Endodermal cell (in vitro differentiated cells): Measurements from ENCODE around the gene KIAA1210. TPM values are rescaled to one million over a fixed set of nuclear protein-coding genes. Genes with fewer than 3 reads are reported as not detected.

Experiments used
- DNase-seq: peaks from one replicate; pipeline ENCODE4 v3.0.0-alpha.2; 2017
- H3K27ac ChIP-seq: 2 replicates; pipeline ENCODE4 v1.5.1; 2013; ENCODE audit warnings: mild to moderate bottlenecking, low read depth, low read length, moderate library complexity
- H3K27me3 ChIP-seq: 2 replicates; pipeline ENCODE4 v1.6.1; 2013; ENCODE audit warnings: mild to moderate bottlenecking, low read length, moderate library complexity; ENCODE audit not compliant: insufficient read depth, control insufficient read depth, poor library complexity, severe bottlenecking
- H3K36me3 ChIP-seq: 2 replicates; pipeline ENCODE4 v1.7.0; 2013; ENCODE audit warnings: mild to moderate bottlenecking, low read length, moderate library complexity; ENCODE audit not compliant: control insufficient read depth, insufficient read depth
- H3K4me1 ChIP-seq: one replicate; pipeline ENCODE4 v1.7.0; 2013; ENCODE audit warnings: low read length; ENCODE audit not compliant: control insufficient read depth, insufficient read depth
- H3K4me3 ChIP-seq: 2 replicates; pipeline ENCODE4 v1.5.1; 2013; ENCODE audit warnings: mild to moderate bottlenecking, low read length, moderate library complexity
- H3K9ac ChIP-seq: 2 replicates; pipeline ENCODE4 v1.6.1; 2013; ENCODE audit warnings: mild to moderate bottlenecking, low read length, moderate library complexity; ENCODE audit not compliant: poor library complexity, severe bottlenecking; ENCODE audit errors: extremely low read depth
- H3K9me3 ChIP-seq: 2 replicates; pipeline ENCODE4 v1.6.1; 2013; ENCODE audit warnings: mild to moderate bottlenecking, low read length, moderate library complexity; ENCODE audit not compliant: control insufficient read depth
- H3K27ac Mint-ChIP-seq: 2 replicates; pipeline ENCODE4 v1.8.0; 2020; ENCODE audit warnings: mixed read lengths
- H3K27me3 Mint-ChIP-seq: 2 replicates; pipeline ENCODE4 v1.8.0; 2021; ENCODE audit warnings: mild to moderate bottlenecking, mixed read lengths; ENCODE audit not compliant: insufficient read depth
- H3K36me3 Mint-ChIP-seq: 2 replicates; pipeline ENCODE4 v1.8.0; 2020; ENCODE audit warnings: low read depth, mixed read lengths
- H3K4me1 Mint-ChIP-seq: 2 replicates; pipeline ENCODE4 v1.8.0; 2020; ENCODE audit warnings: mixed read lengths
- H3K4me3 Mint-ChIP-seq: 2 replicates; pipeline ENCODE4 v1.8.0; 2020; ENCODE audit warnings: mild to moderate bottlenecking, moderate library complexity, mixed read lengths
- H3K9me3 Mint-ChIP-seq: 2 replicates; pipeline ENCODE4 v1.8.0; 2020; ENCODE audit warnings: mild to moderate bottlenecking, mixed read lengths
- CTCF ChIP-seq: fragments of 200-600 bp; sonication (generic); conservative IDR thresholded peaks from 2 replicates; pipeline ENCODE4 v1.5.0; 2021; ENCODE audit warnings: antibody characterized with exemption, mild to moderate bottlenecking
- WGBS, 2 experiments: methylation state at CpG; one replicate each; pipeline versions ENCODE4 v1.1.5 to v1.1.7; 2013; ENCODE audit warnings: missing lambda C conversion rate in 2 of 2, mixed read lengths in 1 of 2; ENCODE audit not compliant: insufficient coverage in 1 of 2, insufficient read length in 1 of 2; 5-methylcytosine and 5-hydroxymethylcytosine counted together
- total RNA-seq, 2 donors: library from RNA; stranded (reverse); fragmentation: NEBNext Ultra II Directional in 1 of 2; extraction: Animal tissue kit (Norgen Biotek cat#: 25700) in 1 of 2; gene quantifications; 2 replicates in 1 of 2; 3 replicates in 1 of 2; pipeline ENCODE4 v1.2.1, GENCODE V29; 2021

KIAA1210 gene
- total RNA-seq, 2 donors from 2014 or later, result not detected

GRCh38 chrX:119168104-119168503 lies 40.5 kb upstream of the KIAA1210 start:
- Mint-ChIP-seq H3K27me3 (no peaks in the 10 kb centered on the region), H3K9me3 (peaks cover 56% of the 10 kb centered on the region), H3K27ac (no peak overlapping the region), H3K36me3 (no peaks in the 10 kb centered on the region), H3K4me3 (no peak overlapping the region), H3K4me1 (no peaks in the 10 kb centered on the region)
- Histone ChIP-seq H3K9me3 (no peaks in the 10 kb centered on the region), H3K4me1 (no peaks in the 10 kb centered on the region), H3K36me3 (no peaks in the 10 kb centered on the region), H3K9ac (no peak overlapping the region), H3K4me3 (no peak overlapping the region), H3K27ac (no peak overlapping the region), H3K27me3 (no peaks in the 10 kb centered on the region)
- no peak for TF ChIP-seq CTCF
- 0 to 45% methylated on average over 1 to 2 of the region's 2 CpGs for WGBS, 2 experiments
- no peak for DNase-seq

GRCh38 chrX:119158226-119158625 lies 30.6 kb upstream of the KIAA1210 start:
- no peaks in the 10 kb centered on the region for H3K9me3 ChIP-seq
- H3K27me3 ChIP-seq, result no peaks in the 10 kb centered on the region
- DNase-seq, result no peak
- Mint-ChIP-seq H3K27me3 (peaks cover 4% of the 10 kb centered on the region), H3K4me1 (no peaks in the 10 kb centered on the region), H3K27ac (no peak overlapping the region), H3K4me3 (no peak overlapping the region), H3K9me3 (peaks cover 48% of the 10 kb centered on the region), H3K36me3 (no peaks in the 10 kb centered on the region)
- no peak overlapping the region for H3K27ac ChIP-seq
- no peaks in the 10 kb centered on the region for H3K4me1 ChIP-seq
- 90% methylated on average over 2 of the region's 3 CpGs; no CpG with 5 or more reads in 1 of the 2 experiments for WGBS, 2 experiments
- no peak for TF ChIP-seq CTCF
- H3K9ac ChIP-seq, result no peak overlapping the region
- no peak overlapping the region for H3K4me3 ChIP-seq
- no peaks in the 10 kb centered on the region for H3K36me3 ChIP-seq

- WGBS, 2 experiments, result 100% methylated on average over 1 of the region's 1 CpG; no CpG with 5 or more reads in 1 of the 2 experiments
- no peak overlapping the region for H3K27ac ChIP-seq
- H3K27me3 ChIP-seq, result no peaks in the 10 kb centered on the region
- DNase-seq, result no peak
- no peak overlapping the region for H3K4me3 Mint-ChIP-seq
- H3K27ac Mint-ChIP-seq, result no peak overlapping the region
- no peaks in the 10 kb centered on the region for H3K36me3 ChIP-seq
- no peak for TF ChIP-seq CTCF
- no peaks in the 10 kb centered on the region for H3K9me3 ChIP-seq
- peaks cover 45% of the 10 kb centered on the region for H3K9me3 Mint-ChIP-seq
- H3K9ac ChIP-seq, result no peak overlapping the region
- no peaks in the 10 kb centered on the region for H3K36me3 Mint-ChIP-seq
- no peaks in the 10 kb centered on the region for H3K4me1 Mint-ChIP-seq
- peaks cover 4% of the 10 kb centered on the region for H3K27me3 Mint-ChIP-seq
- no peak overlapping the region for H3K4me3 ChIP-seq
- no peaks in the 10 kb centered on the region for H3K4me1 ChIP-seq
Observed at GRCh38 chrX:119156241-119156640, 28.6 kb upstream of the KIAA1210 start.
